ENCODE measurements around the gene DPEP1. TPM values are rescaled to one million over a fixed set of nuclear protein-coding genes. Genes with fewer than 3 reads are reported as not detected.

Gene DPEP1
- total and polyA plus RNA-seq, 2 experiments from 2014 or later: 1.7 to 2.3 TPM

DNA sequence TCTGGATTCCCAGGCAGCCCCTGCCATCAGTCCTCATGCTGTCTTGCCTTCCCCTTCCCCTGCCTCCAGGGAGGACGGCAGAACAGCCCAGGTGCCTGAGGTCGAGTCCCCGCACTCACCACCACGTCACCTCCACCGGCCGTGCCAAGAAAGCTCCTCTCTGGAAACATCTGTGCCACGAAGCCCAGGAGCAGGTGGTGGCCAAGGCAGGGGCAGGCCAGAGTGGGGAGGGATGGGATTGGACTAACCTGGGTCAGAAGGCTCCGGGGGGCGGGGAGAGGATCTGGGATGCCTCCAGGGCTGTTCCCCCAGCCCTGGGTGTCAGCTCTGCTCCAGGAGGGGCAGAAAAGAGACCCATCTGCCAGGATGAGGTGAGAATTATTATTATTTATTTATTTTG lies 7.4 kb upstream of the DPEP1 start:
- H3K4me1 ChIP-seq (ENCODE audit: insufficient read depth): peaks cover 11% of the 10 kb centered on the region
- peaks cover 7% of the 10 kb centered on the region for H3K4me1 Mint-ChIP-seq
- no peak overlapping the region for H2AFZ ChIP-seq
- H3K27ac Mint-ChIP-seq: no peak overlapping the region
- H3F3A ChIP-seq (replicated peaks; ENCODE audit: low read depth): no peaks in the 10 kb centered on the region
- ATAC-seq (no peak), DNase-seq (ENCODE audit: low spot score) (no peak)
- no peaks in the 10 kb centered on the region for H3K79me2 ChIP-seq (replicated peaks; ENCODE audit: insufficient read depth)
- no peaks in the 10 kb centered on the region for H3K9me3 Mint-ChIP-seq
- no peak overlapping the region for H3K4me2 ChIP-seq
- TF ChIP-seq, protein P1, sequence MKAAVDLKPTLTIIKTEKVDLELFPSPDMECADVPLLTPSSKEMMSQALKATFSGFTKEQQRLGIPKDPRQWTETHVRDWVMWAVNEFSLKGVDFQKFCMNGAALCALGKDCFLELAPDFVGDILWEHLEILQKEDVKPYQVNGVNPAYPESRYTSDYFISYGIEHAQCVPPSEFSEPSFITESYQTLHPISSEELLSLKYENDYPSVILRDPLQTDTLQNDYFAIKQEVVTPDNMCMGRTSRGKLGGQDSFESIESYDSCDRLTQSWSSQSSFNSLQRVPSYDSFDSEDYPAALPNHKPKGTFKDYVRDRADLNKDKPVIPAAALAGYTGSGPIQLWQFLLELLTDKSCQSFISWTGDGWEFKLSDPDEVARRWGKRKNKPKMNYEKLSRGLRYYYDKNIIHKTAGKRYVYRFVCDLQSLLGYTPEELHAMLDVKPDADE (IDR thresholded peaks at IDR 0.05): no peak
- TF ChIP-seq STAT1 (IDR thresholded peaks at IDR 0.05; ENCODE audit: unreplicated experiment) (no peak), EZH2phosphoT487 (IDR thresholded peaks at IDR 0.05; ENCODE audit: unreplicated experiment) (no peak)
- no peaks in the 10 kb centered on the region for H3K36me3 Mint-ChIP-seq (ENCODE audit: low read depth)
- no peak overlapping the region for H3K4me3 ChIP-seq
- H3K9me2 ChIP-seq (ENCODE audit: insufficient read depth): no peaks in the 10 kb centered on the region
- no peak overlapping the region for H3K27ac ChIP-seq (ENCODE audit: low read depth)
- H3K27me3 ChIP-seq (ENCODE audit: insufficient read depth): no peaks in the 10 kb centered on the region
- H3K36me3 ChIP-seq (ENCODE audit: insufficient read depth): no peaks in the 10 kb centered on the region
- peaks cover 6% of the 10 kb centered on the region for H3K27me3 Mint-ChIP-seq (ENCODE audit: insufficient read depth, low read depth, poor library complexity)
- no peak overlapping the region for H3K4me3 Mint-ChIP-seq
- no peaks in the 10 kb centered on the region for H4K20me1 ChIP-seq (replicated peaks; ENCODE audit: insufficient read depth)

DNA sequence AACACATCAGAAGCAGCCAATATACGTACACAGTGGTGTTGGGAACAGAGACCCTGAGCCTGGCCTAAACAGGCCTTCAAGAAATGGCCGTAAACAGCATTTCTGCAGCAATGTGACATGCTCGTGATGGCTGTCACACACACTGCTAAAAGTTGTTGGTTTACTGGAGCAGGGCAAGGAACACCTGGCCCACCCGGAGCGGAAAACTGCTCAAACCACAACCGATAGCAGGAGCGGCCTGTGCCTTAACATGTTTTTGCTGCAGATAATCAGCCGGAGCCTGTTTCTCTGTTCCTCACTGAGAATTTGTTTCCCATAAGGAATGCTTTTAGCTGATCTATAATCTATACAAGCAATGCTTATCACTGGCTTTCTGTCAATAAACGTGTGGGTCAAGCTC lies 6.0 kb upstream of the DPEP1 start:
- H3K27ac Mint-ChIP-seq: no peak overlapping the region

More for the DNA sequence above, 6.0 kb upstream of the DPEP1 start:
- no peaks in the 10 kb centered on the region for H3K9me3 Mint-ChIP-seq
- H3K4me2 ChIP-seq: no peak overlapping the region
- H3K4me3 Mint-ChIP-seq: no peak overlapping the region
- ATAC-seq (no peak), DNase-seq (ENCODE audit: low spot score) (no peak)
- no peaks in the 10 kb centered on the region for H3K27me3 ChIP-seq (ENCODE audit: insufficient read depth)
- peaks cover 2% of the 10 kb centered on the region; the same call in 1 of the 2 replicates for H3K4me1 ChIP-seq (ENCODE audit: insufficient read depth)
- TF ChIP-seq POLR2AphosphoS5 (IDR thresholded peaks at IDR 0.05; ENCODE audit: low read depth): no peak
- no peak for TF ChIP-seq ZNF114 (CRISPR knock-in tag; IDR thresholded peaks at IDR 0.05)
- TF ChIP-seq, protein P1 (IDR thresholded peaks at IDR 0.05): no peak
- TF ChIP-seq, protein P2, sequence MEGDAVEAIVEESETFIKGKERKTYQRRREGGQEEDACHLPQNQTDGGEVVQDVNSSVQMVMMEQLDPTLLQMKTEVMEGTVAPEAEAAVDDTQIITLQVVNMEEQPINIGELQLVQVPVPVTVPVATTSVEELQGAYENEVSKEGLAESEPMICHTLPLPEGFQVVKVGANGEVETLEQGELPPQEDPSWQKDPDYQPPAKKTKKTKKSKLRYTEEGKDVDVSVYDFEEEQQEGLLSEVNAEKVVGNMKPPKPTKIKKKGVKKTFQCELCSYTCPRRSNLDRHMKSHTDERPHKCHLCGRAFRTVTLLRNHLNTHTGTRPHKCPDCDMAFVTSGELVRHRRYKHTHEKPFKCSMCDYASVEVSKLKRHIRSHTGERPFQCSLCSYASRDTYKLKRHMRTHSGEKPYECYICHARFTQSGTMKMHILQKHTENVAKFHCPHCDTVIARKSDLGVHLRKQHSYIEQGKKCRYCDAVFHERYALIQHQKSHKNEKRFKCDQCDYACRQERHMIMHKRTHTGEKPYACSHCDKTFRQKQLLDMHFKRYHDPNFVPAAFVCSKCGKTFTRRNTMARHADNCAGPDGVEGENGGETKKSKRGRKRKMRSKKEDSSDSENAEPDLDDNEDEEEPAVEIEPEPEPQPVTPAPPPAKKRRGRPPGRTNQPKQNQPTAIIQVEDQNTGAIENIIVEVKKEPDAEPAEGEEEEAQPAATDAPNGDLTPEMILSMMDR (conservative IDR thresholded peaks at IDR 0.05; ENCODE audit: low read depth in 2 of 2): no peak
- TF ChIP-seq EZH2 (IDR thresholded peaks at IDR 0.05; ENCODE audit: low read depth, unreplicated experiment): no peak
- no peak overlapping the region for H2AFZ ChIP-seq
- H3F3A ChIP-seq (replicated peaks; ENCODE audit: low read depth): no peaks in the 10 kb centered on the region
- peaks cover 7% of the 10 kb centered on the region for H3K4me1 Mint-ChIP-seq
- H4K20me1 ChIP-seq (replicated peaks; ENCODE audit: insufficient read depth): no peaks in the 10 kb centered on the region
- H3K27ac ChIP-seq (ENCODE audit: low read depth): no peak overlapping the region
- no peak overlapping the region for H3K4me3 ChIP-seq
- H3K9me2 ChIP-seq (ENCODE audit: insufficient read depth): no peaks in the 10 kb centered on the region
- no peaks in the 10 kb centered on the region for H3K79me2 ChIP-seq (replicated peaks; ENCODE audit: insufficient read depth)
- no peaks in the 10 kb centered on the region for H3K36me3 Mint-ChIP-seq (ENCODE audit: low read depth)
- peaks cover 10% of the 10 kb centered on the region for H3K27me3 Mint-ChIP-seq (ENCODE audit: insufficient read depth, low read depth, poor library complexity)
- no peaks in the 10 kb centered on the region for H3K36me3 ChIP-seq (ENCODE audit: insufficient read depth)

Data from GM23338 (cell line).